DMS 273 treated with DMSO at 0.1 percent for 48 hours (cell line): Measurements from ENCODE around the gene CFAP410.
"Not testable (repeated sequence)": the region's sequence is repeated elsewhere in the genome, so short reads cannot be mapped to it uniquely, and the experiment has no call there.

Experiments
- DNase-seq: peaks from one replicate; lab custom pipeline; 2025; lab: John Stamatoyannopoulos, UW

CFAP410 gene

DNA sequence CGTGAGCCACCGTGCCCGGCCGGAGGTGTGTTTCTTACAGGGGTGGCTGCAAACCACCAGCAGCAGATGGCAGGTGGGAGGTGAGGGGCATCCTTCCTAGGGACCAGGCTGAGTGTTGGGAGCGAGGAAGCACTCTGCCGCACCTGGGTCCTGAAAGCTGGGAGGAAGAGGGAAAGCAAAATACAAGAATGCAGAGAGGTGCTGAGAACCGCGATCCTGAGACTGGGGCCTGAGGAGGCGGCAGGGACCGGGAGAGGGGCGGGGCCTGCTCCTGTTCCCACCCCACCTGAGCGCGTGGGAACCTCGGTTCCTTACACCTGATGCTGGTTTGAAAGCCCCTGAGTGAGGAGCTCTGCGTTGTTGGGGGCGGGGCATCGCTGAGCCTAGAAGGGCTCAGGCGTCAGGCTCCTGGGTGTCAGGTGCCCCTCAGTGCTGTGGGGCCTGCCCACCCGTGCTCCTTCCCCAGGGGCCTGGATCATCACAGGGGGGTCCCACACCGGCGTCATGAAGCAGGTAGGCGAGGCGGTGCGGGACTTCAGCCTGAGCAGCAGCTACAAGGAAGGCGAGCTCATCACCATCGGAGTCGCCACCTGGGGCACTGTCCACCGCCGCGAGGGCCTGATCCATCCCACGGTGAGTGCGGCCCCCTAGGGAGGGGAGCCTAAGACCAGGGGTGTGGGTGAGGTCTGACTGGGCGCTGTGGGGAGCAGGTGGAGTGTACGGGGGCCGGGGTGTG, 29.7 kb upstream of the CFAP410 start:
- no peak for DNase-seq

DNA sequence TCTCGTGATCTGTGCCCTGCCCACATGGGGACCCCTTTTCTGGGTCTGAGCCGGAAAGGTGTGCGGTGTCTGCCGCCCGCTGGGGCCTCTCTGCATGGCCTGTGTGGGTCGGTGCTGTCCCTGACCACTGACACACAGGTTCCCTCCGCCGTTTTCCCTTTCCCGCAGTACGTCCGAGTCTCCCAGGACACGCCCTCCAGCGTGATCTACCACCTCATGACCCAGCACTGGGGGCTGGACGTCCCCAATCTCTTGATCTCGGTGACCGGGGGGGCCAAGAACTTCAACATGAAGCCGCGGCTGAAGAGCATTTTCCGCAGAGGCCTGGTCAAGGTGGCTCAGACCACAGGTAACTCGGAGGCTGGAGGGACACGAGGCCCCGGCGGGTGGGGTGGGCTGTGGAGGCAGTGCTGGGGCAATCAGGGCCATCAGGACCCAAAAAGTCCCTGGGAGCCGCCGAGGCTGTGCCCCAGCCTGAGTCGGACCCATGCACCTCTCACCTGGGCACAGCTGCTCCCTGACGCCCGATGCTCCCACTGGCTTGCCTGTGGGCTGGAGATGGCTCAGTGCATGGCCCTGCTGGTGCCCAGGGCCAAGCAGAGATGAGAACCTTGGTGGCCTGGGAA, 27.5 kb upstream of the CFAP410 start:
- DNase-seq: no peak

DNA sequence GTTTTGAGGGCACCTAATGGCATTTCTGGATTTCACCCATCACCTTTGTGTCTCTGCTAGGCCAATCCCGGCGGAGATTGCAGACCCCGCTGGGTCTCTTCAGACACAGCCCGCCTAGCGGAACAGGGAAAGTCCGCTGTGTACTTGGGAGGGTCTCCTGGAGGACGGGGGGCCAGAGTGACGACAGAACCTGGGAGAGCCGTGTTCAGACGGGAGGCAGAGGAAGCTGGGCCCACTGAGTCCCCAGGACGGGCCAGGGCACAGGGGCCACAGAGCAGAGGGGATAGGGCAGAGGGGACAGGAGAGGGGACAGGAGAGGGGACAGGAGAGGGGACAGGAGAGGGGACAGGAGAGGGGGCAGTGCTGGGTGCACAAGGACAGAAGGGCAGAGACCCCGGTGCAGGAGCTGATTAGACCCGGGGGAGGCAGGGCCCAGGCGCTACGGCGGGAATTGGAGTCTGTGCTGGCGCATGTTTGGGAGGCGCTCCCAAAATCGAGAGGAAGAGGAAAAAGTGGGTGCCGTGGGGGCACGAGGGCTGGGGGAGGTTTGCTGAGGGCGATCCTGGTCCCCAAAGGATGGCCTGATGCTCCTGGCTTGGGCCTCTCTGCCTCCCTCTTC, 26.9 kb upstream of the CFAP410 start:
- DNase-seq: no peak

DNA sequence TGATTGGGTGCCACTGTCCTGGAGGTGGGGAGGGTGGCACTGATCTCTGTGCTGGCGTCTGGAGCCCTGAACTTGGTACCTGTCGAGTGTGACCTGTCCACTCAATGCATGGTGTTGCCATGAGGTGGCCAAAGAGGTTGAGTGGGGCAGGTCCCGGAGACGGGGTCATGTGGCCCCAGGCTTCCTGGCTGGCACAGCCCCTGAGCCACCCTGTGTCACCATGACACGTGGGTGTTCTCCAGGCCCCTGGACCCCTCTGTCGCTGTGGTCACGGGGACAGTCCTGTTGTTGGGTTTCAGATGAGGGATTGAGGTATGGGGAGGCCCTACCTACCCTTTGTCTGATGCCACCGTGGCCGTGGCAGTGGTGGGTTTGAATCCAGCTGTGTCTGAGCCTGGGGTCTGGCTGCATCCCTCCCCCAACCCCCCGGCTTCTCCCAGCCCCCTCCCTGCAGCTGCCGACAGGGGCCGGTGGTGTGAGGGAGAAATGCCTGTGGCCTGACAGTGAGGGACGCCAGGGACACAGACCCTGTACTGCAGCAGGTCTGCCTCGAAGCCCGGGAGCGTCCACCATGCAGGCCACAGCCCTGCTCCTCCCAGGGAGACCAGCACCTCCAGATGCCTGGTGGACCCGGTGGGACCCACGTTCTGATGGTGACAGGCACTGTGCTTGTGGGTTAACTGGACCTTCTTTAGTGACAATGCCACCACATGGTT, 26.2 kb upstream of the CFAP410 start:
- DNase-seq: no peak

DNA sequence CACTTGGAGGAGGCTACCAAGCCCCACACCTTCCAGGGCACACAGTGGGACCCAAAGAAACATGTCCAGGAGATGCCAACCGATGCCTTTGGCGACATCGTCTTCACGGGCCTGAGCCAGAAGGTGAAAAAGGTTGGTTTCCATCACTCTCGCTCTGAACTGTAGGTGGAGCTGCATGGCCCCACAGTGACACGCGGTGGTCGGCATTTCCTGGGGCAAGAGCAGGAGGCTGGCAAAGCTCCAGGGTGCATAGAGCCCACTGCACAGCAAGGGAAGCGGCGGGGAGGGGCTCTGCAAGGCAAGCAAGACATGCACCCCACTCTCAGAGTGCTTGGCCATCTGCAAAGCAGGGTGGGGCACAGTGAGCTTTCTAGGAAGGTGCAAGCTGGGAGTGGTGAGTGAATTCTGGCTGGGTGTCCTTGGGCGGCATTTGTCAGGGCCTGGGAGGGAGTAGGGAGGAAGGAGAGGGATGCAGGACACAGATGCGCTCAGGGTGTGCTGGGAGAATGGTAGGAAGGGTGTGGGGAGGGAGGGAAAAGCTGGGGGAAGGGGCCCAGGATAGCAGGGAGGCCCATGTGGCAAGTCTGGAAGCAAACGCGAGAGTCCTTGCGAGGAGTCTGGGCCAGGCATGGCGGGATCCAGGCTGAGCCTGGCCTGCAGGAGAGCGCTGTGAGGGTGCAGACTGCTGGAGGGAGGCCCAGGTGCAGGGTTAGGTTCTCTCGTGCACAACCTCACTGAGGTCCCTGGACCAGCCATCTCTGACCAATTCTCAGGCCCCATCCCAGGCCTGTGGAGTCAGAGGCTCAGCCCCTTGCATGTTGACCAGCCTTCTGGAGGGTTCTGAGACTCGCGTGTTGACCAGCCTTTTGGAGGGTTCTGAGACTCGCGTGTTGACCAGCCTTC, 25.2 kb upstream of the CFAP410 start:
- no peak for DNase-seq

DNA sequence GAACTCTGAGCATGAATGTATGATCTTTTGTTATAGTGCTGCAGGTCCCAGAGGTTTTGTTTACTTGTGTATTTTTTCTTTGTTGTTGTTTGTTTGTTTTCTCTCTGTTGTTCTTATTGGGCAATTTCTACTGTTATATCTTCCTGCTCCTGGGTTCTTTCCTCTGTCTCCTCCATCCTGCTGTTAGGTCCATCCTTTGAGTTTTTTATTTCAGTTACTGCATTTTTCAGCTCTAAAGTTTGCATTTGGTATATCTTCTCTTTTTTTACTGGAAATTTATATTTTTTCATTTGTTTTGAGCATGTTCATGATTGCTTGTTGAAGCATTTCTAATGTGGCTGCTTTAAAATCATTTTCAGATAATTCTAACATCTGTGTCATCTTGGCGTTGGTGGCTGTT, 24.1 kb upstream of the CFAP410 start:
- no peak for DNase-seq

DNA sequence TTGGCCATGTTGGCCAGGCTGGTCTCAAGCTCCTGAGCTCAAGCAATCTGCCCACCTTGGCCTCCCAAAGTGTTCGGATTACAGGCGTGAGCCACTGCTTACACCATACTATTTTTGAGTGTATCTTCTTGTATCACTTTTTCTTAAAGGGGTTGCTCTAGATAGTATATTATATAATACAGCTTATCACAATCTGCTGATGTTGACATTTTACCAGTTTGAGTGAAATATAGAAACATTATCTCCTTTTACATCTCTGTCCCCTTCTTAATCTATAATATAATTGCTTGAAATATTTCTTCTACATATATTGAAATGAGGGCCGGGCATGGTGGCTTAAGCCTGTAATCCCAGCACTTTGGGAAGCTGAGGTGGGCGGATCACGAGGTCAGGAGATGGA, 22.7 kb upstream of the CFAP410 start:
- DNase-seq: not testable (repeated sequence)

DNA sequence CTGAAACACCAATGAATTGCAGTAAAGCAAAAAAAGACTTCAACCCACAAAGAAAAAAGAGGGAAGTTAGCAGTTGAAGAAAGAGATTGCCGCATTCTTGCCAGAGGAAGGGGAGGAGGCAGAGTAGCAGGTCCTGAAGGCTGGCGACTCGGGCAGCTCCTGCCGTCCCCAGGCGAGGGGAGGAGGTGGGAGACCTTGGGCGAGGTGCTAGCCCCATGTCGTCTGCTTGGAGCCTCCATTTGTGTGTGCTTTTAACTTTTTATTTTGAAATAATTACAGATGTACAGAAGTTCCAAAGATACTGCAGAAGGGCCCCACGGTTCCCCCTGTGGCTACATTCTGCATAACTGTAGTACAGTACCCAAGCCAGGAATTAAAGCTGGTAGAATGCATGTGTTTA, 21.0 kb upstream of the CFAP410 start:
- DNase-seq: no peak

DNA sequence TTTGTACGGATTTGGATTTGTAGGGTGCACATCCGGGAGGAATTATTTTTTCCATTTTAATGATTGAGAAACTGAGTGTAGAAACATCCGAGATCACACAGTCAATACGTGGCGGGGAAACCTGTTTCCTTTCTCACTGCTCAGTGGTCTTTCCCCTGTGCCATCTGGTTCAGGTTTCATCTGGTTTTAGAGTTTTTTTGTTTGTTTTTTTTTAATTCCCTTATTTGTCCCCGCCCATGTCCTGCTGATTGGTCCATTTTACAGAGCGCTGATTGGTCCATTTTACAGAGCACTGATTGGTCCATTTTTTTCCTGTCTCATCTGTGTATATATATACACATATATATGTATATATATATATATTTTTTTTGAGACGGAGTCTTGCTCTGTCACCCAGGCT, 20.2 kb upstream of the CFAP410 start:
- no peak for DNase-seq

DNA sequence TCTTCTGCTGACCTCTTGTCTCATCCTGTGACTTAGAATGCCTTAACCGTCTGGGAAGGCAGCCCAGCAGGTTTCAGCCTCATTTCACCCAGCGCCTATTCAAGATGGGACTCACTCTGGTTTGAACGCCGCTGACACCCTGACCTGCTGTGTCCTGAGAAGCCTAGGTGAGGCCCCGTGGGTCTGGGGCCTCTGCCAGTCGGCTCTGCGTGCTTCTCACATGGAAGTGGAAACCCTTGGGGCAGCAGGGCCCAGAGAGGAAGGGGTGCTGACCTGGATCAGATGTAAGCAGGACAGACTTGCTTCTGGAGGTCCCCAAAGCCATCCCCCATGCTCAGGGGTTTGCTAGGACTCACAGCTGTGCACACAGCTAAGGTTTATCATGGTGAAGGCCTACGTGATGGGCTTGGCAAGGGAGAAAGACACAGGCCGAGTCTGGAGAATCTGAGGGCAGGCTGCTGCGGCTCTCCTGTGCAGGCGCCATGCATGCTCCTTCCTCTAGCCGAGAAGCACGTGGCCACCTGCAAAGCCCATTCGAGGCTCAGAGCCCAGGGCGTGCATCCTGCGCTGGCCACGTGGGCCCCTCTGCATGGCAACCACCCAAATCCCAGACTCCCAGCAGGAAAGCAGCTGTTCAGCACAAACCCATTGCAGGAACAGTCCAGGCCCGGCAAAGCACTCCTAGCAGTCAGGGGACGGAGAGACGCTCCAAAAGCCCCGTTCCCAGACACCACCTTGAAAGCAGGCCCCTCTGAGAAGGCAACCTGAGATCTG, 18.1 kb upstream of the CFAP410 start:
- no peak for DNase-seq

DNA sequence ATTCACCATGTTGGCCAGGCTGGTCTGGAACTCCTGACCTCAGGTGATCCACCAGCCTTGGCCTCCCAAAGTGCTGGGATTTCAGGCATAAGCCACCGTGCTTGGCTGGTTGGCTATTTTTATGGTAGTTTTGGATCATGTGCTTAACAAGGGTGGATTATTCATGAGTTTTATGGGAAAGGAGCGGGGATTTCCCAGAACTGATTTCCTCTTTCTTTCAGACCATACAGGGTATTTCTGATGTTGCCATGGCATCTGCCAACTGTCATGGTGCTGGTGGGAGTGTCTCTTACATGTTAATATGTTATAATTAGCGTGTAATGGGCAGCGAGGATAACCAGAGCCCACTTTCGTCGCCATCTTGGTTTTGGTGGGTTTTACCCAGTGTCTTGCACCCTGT, 17.4 kb upstream of the CFAP410 start:
- no peak for DNase-seq

DNA sequence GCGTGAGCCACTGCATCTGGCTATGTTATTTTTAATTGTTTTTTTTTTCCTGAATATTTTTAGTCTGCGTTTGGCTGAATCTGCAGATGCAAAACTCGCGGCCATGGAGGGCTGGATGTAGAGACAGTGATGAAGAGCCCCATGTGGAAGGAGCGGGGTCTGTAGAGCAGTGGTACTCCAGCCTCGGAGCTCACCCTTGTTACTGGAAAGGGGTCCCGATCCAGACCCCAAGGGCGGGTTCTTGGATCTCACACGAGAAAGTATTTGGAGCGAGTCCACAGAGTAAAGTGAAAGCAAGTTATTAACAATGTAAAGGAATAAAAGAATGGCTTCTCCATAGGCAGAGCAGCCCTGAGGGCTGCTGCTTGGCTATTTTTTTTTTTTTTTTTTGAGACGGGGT, 17.0 kb upstream of the CFAP410 start:
- DNase-seq: no peak

DNA sequence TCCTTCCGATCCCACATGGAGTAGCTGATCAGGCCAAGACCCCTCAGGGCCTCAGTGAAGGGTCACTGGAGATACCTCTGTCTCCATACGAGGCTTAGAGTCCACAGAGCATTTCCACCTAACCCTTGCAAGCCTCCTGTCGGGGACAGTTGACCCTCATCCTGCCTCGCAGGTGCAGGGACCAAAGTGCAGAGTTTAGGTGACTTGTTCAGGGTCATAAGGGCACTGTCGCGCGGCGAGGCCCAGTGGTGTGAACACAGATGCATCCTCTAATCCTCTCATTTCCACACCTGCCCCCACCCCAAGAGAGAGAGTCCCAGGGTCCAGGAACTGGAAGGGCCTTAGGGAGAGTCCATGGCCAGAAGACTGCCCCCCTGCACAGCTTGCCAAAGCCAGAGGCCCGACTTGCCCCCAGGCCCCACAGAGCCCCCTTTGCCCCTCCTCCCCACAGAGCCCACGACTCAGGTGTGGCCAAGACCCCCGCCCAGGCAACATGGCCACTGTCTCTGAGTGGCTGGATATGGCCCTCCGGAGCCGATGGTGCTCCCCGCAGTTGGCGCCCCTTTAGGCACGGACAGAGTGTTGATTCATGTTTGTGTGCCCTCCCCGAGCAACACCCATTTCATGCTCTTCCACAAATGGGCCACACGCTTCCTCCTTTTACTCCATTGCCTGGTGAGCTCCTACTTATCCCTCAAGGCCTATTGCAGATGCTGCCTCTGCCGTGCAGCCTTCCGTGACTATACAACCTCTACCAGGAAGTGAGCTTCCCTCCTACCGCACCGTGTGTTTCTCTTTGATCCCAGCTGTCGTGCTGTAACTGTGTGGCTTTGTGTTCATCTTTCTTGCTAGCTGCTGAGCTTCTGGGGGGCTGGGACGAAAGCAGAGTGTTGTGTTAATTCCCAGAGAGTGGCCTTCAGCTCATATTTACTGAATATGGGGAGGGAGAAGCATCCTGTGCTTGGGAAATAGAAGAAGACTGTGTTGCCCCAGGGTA, 15.9 kb upstream of the CFAP410 start:
- DNase-seq: no peak

DNA sequence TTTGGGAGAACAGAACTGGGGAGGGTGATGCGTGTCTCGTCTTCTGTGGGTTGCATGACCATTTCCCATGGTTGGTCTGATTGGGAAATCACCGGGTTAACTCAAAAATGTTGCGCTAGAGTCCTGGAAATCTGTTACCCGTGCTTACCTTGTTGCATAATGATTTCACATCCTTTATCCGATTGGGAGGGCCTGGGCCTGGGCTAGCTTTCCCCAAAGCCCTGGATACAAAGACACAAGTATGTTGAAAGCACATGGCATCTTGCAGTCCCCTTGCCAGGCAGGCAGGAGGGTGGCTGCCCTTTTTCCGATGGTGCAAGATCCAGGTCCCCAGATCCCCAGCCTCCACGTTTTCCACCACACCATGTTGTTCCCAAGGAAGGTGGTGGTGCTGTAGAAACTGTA, 14.8 kb upstream of the CFAP410 start:
- DNase-seq: no peak

DNA sequence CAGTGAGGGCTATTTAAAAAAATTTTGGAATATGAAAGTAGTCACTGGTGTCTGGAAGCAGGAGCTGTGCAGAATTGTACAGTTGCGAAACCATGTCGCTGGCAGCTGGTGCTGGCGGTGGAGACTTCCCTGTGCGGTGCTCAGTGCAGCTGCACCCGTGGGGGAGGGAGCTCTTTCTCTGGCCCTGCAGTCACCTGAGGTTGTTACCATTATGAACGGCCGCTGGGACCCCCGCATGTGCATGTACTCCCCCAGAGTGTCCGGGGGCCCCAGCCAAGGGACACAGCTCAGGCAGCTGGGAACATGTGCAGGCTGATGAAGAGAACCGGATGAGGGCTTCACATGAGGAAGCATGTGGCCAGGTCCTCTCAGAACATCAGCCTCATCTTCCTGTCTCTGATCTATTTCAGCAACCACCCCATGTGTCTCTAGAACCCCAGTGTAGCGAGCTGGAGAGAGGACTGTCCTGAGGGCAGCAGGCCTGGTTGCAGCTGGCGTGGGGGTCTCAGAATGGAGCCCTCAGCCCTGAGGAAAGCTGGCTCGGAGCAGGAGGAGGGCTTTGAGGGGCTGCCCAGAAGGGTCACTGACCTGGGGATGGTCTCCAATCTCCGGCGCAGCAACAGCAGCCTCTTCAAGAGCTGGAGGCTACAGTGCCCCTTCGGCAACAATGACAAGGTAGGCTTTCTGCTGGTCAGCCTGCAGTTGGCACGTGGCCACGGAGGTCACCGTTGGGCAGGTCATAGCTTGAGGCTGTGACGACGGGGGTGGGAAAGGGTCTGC, 14.2 kb upstream of the CFAP410 start, which contains the start of gene TRPM2:
Gene TRPM2, plus strand, starts transcription at position 431 of the 780 bp plus-strand sequence. Its CDS starts 80 bp downstream, at position 511.
- no peak for DNase-seq

DNA sequence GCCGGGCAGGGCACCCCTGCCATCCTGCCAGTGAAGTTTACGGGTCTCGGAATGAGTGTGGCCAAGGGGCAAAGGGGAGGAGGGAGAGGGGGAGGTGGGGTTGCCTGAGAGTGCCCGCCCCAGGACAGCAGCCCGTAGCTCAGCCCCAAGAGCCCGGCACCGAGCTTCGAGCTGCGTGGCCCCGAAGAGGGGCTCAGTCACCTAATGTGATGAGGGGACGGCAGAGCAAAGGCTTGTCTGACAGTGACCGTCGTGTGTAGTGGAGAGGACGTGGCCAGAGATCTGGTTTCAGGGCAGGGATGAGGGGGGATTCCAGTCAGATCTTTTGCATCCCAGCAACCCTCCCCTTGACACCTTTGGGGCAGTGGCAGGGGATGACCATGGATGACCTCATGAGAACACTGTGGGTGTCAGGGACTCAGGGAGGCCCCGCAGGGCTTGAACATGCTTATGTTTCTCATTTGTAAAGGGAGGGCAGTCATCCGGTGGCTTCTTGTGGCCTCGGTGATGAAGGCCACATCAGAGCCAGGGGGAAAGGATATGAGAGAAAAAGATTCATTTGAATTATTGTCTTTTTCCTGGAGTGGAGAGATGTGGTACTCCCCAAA, 13.2 kb upstream of the CFAP410 start:
- no peak for DNase-seq

DNA sequence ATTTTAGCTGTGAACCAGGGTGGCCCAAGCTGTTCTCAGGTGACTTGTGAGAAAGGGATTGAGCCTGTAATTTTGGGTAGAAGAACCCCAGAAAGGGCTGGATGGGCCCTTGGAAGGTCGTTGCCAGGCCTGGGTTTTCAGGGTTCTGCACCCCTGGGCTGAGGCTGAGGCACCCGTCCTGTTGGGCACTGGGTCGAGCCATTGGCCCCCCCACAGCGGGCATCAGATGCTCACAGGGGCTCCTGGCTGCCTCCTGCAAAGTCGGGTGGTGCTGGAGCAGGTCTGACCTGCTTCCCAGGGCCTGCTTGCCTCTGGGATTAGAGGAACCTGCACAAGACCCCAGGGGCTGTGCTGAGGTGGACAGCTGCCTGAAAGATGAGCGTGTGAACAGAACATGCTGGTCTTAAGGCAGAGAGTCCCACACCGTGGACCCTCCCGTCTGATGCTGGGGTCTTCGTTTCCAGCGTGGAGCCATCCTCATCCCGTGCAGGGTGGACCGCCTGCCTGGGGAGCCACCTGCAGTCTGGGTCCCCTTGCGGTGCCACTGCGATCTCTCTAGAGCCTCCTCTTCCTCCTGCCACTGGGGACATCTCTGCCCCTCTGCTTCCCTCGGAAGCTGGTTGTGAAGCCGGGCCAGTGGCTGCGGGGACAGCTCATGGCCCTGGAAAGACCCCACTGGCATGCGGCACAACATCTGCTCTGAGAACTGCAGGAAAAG, 12.5 kb upstream of the CFAP410 start:
- DNase-seq: no peak
